ENCODE results near the gene ST7. TPM values are rescaled to one million over a fixed set of nuclear protein-coding genes. Genes with fewer than 3 reads are reported as not detected.

Gene ST7
- total RNA-seq, 1 donor from 2014 or later: 17.4 TPM

DNA sequence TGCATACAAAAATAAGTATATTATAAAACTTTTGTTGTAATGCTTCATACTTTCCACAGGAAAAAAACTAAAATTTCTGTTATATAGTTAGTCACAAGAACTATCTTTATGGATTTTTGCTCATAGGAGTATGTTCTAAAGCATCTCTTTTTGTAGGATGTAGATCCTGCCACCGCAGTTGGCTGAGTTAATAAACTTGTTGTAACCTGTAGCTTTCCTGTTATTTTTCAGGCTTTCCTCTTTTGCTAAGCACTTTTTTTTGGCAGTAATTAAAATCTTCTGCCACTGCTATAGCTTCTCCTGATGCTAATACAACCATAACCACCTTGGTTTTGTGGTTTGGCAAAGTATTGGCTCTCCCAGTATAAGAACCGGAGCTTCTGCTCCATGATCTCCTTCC, 309.2 kb downstream of the ST7 start:
- no peak for DNase-seq (ENCODE audit: low read depth)

DNA sequence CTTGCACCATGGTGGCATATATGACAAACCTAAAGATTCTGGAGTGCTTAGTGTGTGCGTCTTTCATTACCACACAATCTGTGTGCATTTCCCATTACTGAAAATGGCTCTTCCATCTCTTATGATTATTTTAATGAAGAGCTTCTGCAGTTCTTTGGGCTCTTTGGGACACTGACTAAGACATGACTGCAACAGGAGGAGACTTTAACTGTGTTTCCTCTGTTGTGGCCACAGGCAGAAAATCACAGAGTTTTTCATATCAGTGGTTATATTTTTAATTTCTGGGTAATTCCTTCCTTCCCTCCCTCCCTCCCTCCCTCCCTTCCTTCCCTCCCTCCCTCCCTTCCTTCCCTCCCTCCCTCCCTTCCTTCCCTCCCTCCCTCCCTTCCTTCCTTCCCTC, 311.4 kb downstream of the ST7 start:
- DNase-seq (ENCODE audit: low read depth): no peak

DNA sequence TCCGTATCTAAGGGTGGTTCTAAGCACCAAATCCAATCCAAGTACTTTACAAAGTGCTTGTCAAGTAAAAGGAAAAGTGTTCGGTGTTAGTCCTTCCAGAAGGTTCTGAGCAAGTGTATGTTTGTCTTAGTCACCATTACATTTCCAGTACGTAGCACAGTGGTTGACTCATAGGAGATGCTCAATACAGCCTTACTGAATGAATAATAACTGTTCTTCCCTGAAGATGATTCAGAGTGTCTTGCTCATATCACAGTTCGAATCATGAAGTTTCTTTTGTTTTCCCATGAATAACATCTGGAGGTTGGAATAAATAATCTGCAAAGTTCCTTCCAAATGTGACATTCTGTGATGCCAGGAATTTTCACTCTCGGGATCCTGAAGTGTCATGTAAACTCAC, 316.1 kb downstream of the ST7 start:
- peak; percentile 61 for DNase-seq (ENCODE audit: low read depth)

DNA sequence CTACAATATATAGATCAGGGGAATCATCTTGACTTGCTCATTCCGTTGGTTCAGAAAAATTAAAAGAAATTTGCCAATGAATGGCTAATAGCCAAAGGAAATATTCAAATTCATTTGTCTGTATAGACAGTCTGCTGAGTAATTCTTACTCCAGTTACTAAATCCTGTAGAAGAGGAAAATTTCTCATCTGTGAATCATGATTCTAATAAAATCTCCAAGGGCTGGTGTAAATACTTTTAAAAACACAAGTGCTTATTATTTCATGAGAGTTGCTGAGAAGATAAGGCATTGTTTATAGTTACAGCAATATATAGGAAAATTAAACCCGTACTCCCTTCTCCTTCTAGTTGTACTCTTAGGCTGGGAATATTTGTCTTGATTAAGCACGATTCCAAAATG, 316.6 kb downstream of the ST7 start:
- peak; percentile 59 for DNase-seq (ENCODE audit: low read depth)

DNA sequence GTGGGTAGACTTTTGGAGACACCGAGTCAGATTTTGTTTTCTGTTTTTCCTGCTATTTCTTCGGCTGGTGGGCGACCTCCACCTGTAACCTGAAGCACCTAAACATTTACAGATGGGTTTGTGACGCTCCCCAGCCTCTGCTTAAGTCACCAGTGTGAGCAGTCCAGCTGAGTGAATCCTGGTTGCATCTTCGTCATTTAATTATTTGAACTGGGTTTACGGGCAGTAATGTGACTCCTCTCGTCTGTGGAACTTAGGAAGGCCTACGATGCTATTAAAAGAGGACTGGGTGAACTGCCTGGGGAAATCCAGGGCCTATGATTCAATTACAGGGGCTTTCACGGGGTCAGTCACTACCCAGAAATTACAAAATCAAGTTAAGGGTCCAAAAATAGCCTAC, 317.1 kb downstream of the ST7 start:
- peak; percentile 47 for DNase-seq (ENCODE audit: low read depth)

DNA sequence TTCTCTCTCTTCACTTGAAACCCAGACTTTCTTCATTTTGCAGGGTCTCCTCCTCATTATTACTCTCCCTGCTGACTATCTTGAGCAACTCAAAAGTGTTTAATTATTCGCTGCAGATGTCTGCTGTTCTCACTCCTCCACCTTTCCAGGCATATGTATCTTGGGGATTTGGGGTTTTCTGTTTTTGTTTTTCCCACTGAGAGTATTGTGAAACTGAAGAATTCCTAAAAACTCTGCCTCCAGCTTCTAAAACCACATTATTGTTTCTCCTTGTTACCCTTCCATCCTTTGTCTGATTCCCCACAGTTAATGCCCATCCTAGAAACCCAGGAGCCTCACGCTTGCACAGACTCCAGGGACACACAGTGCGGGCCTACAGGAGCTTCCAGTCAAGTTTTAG, 318.3 kb downstream of the ST7 start:
- no peak for DNase-seq (ENCODE audit: low read depth)

DNA sequence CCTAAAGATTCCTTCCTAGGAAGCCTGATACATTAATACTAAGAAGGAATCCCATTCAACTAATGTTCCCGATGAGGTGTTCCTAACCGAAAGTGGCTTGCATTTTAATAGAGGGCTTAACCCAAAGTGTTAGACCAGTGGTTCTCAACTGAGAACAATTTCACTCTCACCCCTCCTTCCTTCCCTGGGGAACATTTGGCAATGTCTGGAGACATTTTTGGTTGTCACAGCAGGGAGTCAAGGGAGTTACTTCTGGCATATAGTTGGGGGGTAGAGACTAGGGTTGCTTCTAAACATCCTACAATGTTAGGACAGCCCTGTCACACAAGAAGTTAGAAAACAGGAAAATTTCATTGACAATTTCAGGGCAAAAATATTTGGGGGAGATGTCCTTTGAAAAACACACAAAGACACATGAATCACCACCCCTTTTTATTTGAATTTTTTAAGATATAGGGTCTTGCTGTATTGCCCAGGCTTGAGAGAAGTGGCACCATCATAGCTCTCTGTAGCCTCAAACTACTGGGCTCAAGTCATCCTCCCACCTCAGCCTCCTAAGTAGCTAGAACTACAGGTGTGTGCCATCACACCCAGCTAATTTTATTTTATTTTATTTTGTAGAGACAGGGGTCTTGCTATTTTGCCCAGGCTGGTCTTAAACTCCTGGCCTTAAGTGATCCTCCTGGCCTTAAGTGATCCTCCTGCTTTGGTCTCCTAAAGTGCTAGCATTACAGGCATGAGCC, 318.9 kb downstream of the ST7 start:
- no peak for DNase-seq (ENCODE audit: low read depth)

DNA sequence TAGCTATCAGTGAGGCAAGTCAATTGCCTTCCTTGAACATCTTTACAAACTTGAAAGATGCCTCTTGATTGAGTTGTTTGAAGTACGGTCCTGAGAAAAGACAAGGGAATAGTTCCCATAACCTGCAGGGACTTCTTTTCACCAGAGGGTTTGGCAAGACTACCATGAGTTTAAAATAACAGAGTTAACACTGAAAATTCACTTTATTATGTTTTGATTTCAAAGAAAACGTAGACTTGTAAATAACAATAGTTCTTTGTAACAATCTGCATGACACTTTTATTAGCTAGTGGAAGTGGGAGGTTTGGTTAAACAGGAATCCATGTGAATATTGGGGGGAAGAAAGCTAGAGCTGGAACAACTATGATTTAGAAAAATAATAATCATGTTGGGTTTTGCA, 320.0 kb downstream of the ST7 start:
- no peak for DNase-seq (ENCODE audit: low read depth)

DNA sequence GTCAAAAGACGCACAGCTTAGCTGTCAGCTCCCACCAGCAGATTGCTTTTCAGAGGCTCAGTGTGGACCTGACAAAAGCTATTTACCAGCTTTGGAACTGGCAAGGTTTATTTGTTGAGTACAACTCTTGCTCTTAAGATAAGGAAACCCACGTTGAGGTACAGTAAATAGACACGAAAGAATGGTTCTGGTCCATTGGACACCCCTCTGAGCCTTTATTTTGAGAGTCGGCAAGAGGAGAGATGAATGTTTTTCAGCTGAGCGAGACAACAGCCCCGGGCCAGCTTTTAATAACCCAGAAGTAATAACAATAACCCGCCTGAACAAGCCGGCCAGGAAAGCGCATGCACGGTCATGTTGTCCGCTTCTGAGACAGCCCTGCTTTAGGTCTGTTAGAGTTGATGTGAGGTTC, 320.5 kb downstream of the ST7 start:
- no peak for DNase-seq (ENCODE audit: low read depth)

DNA sequence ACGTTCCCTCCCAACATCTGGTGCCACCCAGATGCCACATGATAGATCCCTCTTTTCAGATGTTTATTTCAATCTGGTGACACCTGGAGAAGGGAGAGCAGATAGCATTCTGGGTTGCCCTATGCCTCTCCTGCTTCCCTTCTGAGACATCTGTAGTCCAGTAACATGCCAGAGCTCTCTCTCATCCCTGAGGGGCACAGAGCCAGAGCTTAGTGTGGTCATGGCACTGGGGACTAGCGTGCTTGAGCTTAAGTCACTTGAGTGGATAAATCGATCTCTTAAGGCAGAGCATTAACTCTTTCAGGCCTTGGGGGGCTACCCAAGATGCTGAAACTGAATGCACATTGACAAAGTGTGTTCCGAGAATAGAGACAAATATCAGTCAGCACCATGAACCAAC, 321.6 kb downstream of the ST7 start:
- peak; percentile 41 for DNase-seq (ENCODE audit: low read depth)

DNA sequence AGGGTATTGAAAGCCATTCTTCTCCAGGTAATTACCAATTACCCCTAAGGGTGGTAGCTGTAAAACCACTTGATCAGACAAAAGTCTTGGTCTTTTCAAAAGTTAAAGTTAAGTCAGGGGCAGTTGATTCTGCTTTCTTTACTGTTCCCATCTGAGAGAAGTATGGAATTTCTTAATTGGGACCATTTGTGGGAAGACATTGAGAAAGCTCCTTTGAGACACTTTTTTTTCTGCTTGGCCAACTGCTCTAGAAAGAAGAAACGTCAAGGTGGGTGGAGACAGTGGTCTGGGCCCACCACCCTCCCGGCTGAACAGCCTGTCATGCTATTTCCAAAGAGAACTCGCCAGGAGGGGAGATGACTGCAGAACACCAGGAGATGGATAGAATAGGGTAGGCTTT, 324.3 kb downstream of the ST7 start:
- no peak for DNase-seq (ENCODE audit: low read depth)

DNA sequence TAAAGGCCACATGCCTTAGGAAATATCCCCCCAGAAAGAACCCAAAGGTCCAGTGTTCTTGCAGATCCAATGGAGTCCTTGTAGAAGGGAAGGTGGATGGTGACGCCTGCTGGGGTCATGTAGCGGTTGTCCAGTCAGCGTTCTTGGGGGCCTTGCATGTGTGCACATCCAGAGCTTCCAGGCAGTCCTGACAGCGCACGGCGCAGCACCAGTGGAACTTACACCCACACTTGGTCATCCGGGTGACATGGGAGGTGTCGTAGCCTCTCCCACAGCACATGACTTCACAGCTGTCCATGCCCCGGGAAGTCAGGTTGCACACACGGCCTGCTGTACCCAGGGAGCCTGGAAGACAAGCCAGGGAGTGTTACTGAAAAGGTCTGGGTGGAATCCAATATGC, 324.7 kb downstream of the ST7 start:
- DNase-seq (ENCODE audit: low read depth): no peak

DNA sequence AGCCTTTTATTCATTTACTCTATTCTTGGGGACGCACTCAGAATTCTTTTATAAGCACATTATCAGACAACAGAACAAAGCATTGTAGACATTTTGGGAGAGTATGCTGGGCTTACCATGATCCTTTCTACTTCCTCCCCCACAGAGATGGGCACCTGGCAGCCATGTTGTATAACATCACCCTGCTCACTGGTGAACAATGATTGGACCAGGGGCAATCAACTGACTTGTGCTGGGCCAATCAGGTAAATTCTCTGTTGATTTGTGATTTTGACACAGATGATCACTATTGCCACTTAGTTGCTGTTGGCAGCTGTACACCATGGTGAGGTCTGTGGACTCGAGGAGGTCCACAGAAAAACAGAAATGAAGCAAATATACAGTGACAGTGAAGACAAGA, 325.9 kb downstream of the ST7 start:
- DNase-seq (ENCODE audit: low read depth): no peak

Small RNA genes lying within 50 kb of the gene (microRNA-seq; reads per million reads assigned to microRNA genes)
- not detected for gene MIR6132

Other genes with a start within 250 kb of the ST7 start
- gene CAPZA2, start 90.9 kb upstream of the ST7 start, total RNA-seq: 263 and 283 TPM in 2 replicates